Activated CD4-positive, CD25-positive, alpha-beta regulatory T cell (primary cell): ENCODE results near the gene CLTC.

ENCODE experiments used
- DNase-seq, 4 experiments: peaks; one replicate each; lab custom pipeline; 2025; lab: John Stamatoyannopoulos, UW

CLTC gene

GRCh38 chr17:59727817-59728533 is 108.3 kb downstream of the CLTC start:
- DNase-seq: no peak

DNA sequence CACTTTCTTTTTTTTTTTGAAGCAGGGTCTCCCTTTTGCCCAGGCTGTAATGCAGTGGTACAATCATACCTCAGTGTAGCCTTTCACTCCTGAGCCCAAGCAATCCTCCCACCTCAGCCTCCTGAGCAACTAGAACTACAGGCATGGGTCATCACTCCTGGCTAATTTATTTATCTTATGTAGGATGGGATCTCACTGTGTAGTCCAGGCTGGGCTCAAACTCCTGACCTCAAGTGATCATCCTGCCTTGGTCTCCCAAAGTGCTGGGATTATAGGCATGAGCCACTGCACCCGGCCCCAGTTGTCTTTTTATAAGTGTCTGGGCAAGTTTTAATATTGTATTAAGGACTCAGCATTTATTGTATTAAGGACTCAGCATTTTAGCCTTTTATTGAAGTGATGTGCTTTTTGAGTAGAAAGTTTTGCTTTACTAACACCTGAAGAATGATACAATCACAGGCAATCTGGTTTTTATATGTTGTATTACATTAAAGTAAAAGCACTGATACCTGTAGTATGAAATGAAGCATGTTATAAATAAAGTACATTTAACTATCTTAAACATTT is 110.7 kb downstream of the CLTC start:
- no peak for DNase-seq

DNA sequence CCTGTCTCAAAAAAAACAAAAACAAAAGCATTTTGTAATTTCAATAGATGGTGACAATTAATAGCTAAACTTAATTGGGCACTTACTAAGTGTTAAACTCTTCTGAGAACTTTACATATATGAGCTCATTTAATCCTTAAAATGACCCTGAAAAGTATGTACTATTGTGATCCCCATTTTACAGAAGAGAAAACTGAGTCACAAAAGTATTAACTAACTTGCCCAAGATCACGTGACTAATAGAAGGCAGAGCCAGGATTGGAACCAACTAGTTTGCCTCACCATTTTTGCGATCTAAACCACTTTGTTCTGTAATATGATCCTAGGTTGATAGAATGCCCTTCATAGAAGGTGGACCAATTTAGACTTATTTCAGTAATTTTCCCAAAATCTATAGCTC is 114.0 kb downstream of the CLTC start:
- DNase-seq: no peak

DNA sequence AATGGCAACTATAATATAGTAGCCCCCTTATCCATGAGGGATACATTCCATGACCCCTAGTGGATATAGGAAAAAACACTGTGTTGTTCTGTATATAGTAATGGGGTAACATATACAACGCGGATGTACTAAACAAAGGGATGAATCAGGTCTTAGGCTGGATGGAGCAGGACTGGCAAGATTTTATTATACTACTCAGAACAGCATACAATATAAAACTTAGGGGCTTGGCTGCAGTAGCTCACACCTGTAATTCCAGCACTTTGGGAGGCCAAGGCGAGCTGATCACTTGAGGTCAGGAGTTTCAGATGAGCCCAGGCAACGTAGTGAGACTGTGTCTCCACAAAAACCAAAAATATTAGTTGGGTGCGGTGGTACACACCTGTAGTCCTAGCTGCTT is 114.5 kb downstream of the CLTC start:
- DNase-seq: no peak

DNA sequence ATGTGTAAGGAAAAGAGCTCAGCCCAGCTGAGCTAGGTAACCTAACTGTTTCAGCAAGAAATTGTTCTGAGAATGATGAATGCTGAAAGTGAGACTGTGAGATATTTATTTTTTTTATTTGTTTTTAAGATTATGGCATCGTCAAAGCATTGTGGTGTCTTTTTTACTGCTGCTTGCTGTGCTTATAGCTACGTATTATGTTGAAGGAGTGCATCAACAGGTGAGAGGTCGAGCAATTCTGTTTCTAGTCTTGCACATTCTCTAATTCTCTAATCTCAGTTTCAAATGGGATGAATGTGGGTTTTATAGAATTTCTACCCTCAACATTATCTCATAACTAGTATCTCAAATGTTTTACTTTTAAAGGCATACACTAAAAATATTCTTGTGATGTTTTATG is 117.6 kb downstream of the CLTC start:
- DNase-seq: no peak

DNA sequence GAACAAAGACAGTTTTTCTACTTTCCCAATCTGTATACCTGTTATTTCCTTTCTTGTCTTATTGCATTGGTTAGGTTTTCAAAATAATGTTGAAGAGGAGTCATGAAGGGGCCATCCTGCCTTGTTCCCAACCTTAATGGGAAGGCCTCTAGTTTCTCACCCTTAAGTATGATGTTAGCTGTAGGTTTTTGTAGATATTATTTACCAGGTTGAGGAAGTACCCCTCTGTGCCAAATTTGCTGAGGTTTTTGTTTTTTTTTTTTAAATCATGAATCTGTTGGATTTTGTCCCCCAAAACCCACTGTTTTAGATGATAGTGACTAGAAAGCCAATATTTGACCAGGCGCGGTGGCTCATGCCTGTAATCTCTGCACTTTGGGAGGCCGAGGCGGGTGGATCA is 124.1 kb downstream of the CLTC start:
- DNase-seq: no peak

- DNase-seq: no peak
Measured at GRCh38 chr17:59745040-59745439, 125.3 kb downstream of the CLTC start.
